Dendritic cell treated with granulocyte-macrophage colony-stimulating factor and Interleukin-4, amounts not matched to agents 40 ng/mL and 50 ng/mL, for 4 days (primary cell): ENCODE results near the gene TSPYL1.

ENCODE experiments used
- H3K27ac Mint-ChIP-seq: one replicate; pipeline ENCODE4 v1.8.0; 2022; ENCODE audit warnings: mild to moderate bottlenecking, mixed read lengths
- H3K27me3 Mint-ChIP-seq: one replicate; pipeline ENCODE4 v1.8.0; 2022; ENCODE audit warnings: mild to moderate bottlenecking, mixed read lengths
- H3K36me3 Mint-ChIP-seq: one replicate; pipeline ENCODE4 v1.8.0; 2022; ENCODE audit warnings: low read depth, mixed read lengths
- H3K4me1 Mint-ChIP-seq: one replicate; pipeline ENCODE4 v1.8.0; 2022; ENCODE audit warnings: low read depth, mixed read lengths
- H3K4me3 Mint-ChIP-seq: one replicate; pipeline ENCODE4 v1.8.0; 2022; ENCODE audit warnings: mild to moderate bottlenecking, moderate library complexity, mixed read lengths
- H3K9me3 Mint-ChIP-seq: one replicate; pipeline ENCODE4 v1.8.0; 2022; ENCODE audit warnings: mixed read lengths
- intact Hi-C: fragments of 100-400 bp; cut with micrococcal nuclease; formaldehyde crosslinking; loops from one replicate; pipeline ENCODE4 v1.15.0; 2022

The TSPYL1 gene

DNA sequence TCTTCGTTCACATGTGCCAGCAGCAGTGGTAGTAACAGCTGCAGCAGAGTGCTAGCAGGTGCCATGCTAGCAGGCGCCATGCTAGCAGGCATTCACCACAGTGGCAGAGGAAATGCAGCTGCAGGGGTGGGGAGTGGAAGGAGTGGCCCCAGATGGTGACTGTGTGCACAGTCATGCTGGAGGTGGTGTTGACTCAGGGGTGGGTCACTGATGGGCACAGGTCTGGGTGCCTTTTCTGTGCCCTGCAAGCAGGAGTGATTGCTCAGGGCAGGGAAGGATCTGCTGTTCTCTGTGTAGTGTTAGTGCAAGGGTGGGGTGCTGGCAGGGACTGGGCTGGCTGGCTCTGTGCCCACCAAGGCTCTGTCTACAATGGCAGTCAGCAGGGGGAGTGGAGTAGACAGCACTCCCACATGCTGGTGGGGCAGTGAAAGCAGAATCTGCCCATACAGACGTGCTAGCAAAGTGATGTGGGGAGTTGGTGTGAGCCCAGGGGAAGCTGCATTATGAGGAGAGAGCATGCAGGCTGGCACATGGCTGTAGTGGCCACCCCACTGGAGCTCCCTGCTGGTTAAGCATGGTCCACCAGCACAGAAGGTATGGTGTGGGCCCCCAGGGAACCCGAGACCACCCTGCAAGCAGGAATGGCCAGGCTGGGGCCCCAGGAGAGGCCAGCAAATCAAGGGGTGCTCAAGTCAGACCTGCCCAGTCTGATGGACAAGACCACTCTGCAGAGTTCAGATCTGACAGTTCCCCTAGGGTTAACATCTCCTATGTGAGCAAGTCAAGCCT is 14.5 kb downstream of the TSPYL1 start:
- H3K9me3 Mint-ChIP-seq = peaks cover 19% of the 10 kb centered on the region
- intact Hi-C loops = loop anchor here (5.0 kb wide), 2 partner anchors 267 to 382 kb away; no protein-coding TSS in a partner anchor
- no peak overlapping the region for H3K27ac Mint-ChIP-seq
- peaks cover 5% of the 10 kb centered on the region for H3K36me3 Mint-ChIP-seq
- no peaks in the 10 kb centered on the region for H3K4me1 Mint-ChIP-seq
- no peaks in the 10 kb centered on the region for H3K27me3 Mint-ChIP-seq
- no peak overlapping the region for H3K4me3 Mint-ChIP-seq

DNA sequence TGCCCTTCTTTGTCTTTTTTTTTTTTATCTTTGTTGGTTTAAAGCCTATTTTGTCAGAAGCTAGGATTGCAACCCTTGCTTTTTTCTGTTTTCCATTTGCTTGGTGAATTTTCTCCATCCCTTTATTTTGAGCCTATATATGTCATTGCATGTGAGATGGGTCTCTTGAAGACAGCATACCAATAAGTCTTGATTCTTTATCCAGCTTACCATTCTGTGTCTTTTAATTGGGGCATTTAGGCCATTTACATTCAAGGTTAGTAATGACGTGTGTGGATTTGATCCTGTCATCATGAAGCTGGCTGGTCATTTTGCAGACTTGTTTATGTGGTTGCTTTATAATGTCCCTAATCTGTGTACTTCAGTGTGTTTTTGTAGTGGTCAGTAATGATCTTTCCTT is 16.4 kb downstream of the TSPYL1 start:
- Mint-ChIP-seq H3K36me3 (peaks cover 5% of the 10 kb centered on the region), H3K27ac (no peak overlapping the region), H3K9me3 (peaks cover 19% of the 10 kb centered on the region), H3K4me1 (no peaks in the 10 kb centered on the region), H3K4me3 (no peak overlapping the region), H3K27me3 (no peaks in the 10 kb centered on the region)
- intact Hi-C loops = no loop called here

DNA sequence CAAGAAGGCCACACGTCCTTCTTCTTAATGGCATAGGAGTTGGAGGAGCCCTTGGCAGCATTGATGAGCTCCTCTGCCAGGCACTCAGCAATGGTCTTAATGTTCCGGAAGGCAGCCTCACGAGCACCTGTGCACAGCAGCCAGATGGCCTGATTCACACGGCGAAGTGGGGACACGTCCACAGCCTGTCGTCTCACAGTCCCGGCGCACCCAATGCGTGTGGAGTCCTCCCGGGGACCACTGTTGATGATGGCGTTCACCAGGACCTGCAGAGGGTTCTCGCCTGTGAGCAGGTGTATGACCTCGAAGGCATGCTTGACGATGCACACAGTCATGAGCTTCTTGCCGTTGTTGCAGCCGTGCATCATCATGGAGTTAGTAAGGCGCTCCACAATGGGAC is 21.2 kb downstream of the TSPYL1 start:
- Mint-ChIP-seq H3K27ac (no peak overlapping the region), H3K4me1 (no peaks in the 10 kb centered on the region), H3K36me3 (no peaks in the 10 kb centered on the region), H3K27me3 (no peaks in the 10 kb centered on the region), H3K4me3 (no peak overlapping the region), H3K9me3 (peaks cover 8% of the 10 kb centered on the region)
- intact Hi-C loops = no loop called here

DNA sequence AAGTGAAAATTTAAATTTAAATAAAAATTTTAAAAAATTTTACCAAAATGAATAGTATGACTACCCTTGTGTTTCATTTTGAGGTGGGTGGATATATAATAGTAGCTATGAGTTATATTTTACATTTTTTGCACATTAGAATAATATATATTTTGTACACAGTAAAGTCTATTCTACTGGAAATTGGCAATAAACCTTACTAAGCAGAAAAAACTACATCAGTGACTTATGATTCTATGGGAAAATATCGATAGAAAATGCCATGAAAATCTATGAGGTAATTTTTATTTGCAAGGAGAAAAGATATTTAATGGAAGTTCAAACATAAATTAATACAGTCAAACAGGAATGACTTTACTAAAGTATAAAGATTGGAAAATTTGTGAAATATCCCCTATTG is 23.0 kb downstream of the TSPYL1 start:
- Mint-ChIP-seq H3K27me3 (no peaks in the 10 kb centered on the region), H3K27ac (no peak overlapping the region), H3K4me3 (no peak overlapping the region), H3K9me3 (no peaks in the 10 kb centered on the region), H3K4me1 (peaks cover 8% of the 10 kb centered on the region), H3K36me3 (no peaks in the 10 kb centered on the region)
- intact Hi-C loops = no loop called here

DNA sequence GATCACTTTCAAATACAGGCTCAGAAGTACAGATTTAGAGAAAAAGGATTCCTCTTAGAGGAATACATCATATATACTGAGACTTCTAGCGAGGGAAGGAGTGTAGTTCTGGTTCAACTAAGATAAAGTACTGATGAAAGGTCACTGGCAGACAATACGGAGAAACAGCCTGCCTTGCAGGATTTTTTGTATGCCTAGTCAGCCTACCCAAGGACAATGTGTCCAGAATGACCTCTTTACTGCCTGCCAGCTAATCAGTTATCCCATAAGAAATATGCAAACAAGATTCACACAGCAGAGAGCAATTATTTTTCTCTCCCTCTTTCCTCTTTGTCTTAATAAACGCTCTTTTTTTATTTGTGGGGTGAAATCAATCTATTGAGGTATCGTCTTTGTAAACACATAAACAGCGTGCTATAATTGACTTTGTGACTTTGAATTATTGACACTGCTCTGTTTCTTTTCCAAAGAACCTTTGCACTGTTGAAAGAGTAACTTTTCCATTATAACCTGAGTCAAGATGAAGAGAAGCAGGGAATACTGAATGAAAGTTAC is 24.4 kb downstream of the TSPYL1 start:
- Mint-ChIP-seq H3K9me3 (no peaks in the 10 kb centered on the region), H3K36me3 (no peaks in the 10 kb centered on the region), H3K4me3 (no peak overlapping the region), H3K27me3 (no peaks in the 10 kb centered on the region), H3K27ac (no peak overlapping the region), H3K4me1 (peaks cover 20% of the 10 kb centered on the region)
- intact Hi-C loops = no loop called here

DNA sequence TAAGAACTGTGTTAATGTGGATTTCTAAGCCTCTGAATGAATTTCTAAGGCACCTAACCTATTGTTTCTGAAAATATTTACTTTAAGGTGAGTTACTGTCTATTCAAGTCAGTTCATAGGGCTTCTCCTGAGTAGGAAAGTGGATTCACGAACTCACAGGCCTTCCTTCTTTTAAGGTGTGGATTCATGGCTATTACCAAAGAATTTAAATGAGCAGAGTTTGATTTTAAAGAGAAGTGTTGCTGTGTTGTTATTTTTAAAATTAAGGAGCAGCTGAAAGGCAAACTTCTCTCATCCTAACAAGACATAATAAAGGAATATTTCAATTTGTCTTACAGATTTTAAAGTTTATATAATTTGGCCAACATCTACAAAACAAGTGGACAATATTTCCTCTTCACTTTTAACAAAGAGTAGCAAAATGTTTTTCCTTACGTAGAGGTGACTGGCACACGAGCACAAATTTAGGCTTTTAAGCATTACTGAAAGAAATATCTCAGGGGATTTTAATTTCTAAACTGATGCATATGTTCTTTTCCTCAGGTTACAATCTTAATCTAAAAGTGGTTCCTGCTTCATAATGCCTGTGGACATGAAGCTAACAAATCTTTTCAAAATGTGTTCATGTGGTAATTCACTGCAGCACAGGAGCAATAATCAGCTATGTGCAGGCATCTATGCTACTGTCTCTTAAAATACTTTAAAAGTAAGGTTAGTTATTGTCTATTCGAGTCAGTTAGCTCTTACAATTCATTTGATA is 25.3 kb downstream of the TSPYL1 start:
- intact Hi-C loops = loop anchor here (5.0 kb wide), 1 partner anchor 413 kb away; the partner anchor contains the start of gene ZUP1
- H3K4me1 Mint-ChIP-seq = peaks cover 21% of the 10 kb centered on the region

DNA sequence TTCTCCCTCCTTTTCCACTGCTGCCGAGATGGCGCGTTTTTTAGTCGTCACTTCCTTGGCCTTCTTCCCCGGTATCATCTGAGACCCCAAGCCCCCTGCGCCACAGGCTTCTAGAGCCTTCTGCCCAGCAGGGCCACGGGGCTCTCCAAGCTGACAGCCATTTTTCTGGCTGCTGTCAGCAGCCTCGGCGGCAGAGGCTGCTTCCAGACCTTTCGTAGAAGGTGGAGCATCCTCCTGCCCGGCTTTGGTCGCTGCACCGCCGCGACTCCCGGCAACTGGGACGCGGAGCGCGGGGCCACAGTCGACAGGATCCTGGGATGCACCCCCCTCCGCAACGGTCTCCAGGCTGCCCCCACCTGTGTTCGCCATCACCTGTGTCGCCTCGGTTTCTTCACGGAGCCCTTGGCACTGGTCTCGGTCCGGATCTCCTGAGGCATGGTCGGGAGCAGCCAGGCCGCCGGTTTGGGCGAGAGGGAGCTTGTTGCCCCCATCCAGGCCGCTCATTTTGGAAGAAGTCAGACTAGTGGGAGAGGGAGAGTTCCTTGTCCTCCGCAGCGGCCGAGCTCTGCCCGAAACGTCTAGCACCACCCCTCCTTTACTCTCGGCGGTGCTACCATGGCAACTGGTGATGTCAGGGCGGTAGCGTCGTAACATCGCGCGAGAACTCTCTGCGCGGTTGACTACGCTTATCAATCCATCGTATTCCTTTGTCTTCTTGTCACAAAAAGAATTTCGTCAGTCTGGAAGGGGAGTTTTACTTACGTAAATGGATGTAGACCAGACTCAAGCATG is 26.0 kb downstream of the TSPYL1 start, which contains the start of gene TSPYL4:
TSS of gene TSPYL4 (minus strand) at position 571 of the 792 bp plus-strand sequence. CDS start at position 504, 67 bp downstream.
- H3K36me3 Mint-ChIP-seq = no peaks in the 10 kb centered on the region
- H3K4me1 Mint-ChIP-seq = peaks cover 21% of the 10 kb centered on the region
- intact Hi-C loops = loop anchor here (5.0 kb wide), 1 partner anchor 414 kb away; the partner anchor contains the start of gene ZUP1
- H3K27me3 Mint-ChIP-seq = no peaks in the 10 kb centered on the region
- no peaks in the 10 kb centered on the region for H3K9me3 Mint-ChIP-seq
- no peak within 1 kb of the TSS for H3K4me3 Mint-ChIP-seq
- no peak within 1 kb of the TSS for H3K27ac Mint-ChIP-seq

More for the DNA sequence above, 25.3 kb downstream of the TSPYL1 start:
- H3K27me3 Mint-ChIP-seq = no peaks in the 10 kb centered on the region
- no peak overlapping the region for H3K27ac Mint-ChIP-seq
- no peak overlapping the region for H3K4me3 Mint-ChIP-seq
- no peaks in the 10 kb centered on the region for H3K9me3 Mint-ChIP-seq
- no peaks in the 10 kb centered on the region for H3K36me3 Mint-ChIP-seq

DNA sequence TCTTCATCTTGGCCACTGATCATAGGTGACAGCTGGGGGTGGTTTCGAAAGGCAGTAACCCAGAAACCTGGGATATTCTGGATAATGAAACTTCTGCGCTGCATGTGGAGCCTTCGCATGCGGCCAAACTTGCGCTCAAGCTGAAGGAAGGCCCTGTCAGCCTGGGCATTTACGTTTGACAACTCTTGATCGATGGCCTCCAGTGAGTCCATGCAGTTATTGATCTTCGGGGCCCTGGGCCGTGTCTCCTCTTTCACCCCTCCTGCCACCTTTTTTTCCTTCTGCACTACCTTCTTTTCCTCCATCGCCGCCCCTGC is 26.6 kb downstream of the TSPYL1 start:
- H3K4me3 Mint-ChIP-seq = no peak overlapping the region
- no peaks in the 10 kb centered on the region for H3K9me3 Mint-ChIP-seq
- intact Hi-C loops = loop anchor here (5.0 kb wide), 1 partner anchor 414 kb away; the partner anchor contains the start of gene ZUP1
- H3K4me1 Mint-ChIP-seq = peaks cover 21% of the 10 kb centered on the region
- H3K27me3 Mint-ChIP-seq = no peaks in the 10 kb centered on the region
- no peaks in the 10 kb centered on the region for H3K36me3 Mint-ChIP-seq
- H3K27ac Mint-ChIP-seq = no peak overlapping the region

DNA sequence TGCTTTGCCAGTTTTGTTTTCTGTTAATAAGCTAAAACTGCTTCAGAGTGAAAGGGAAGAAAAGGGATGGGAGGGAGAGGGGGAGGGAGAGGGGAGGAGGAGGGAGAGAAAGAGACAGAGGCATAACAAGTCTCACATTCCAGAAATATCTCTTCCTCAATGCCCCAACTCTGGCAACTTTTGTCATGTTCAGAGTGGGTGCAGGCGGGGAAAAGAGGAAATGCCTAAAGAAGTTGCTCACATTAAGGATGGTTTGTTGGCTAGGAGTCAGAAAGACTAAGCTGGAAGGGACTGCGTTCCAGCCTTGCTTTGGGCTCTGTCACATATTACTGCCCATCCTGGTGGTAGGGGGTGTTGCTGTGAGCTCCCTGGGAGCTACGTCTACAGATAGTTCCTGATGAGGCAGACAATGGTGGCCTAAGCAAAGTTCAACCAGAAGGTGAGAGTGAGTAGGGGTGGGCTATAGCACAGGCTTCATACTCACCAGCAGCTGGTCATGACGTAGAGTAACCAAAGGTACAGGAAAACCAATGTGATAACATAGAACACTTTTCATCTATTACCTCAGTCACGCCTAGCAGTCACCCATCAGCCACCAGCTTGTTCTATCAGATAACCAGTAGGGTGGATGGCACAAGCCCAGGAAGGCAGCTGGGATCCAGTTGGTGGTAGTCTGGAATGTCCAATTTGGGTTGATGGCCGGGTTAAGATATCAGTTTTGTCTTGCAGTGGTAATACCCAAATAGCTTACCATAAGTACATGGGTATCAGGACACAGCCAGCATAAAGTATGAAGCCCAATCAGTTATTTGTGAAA is 28.0 kb downstream of the TSPYL1 start:
- H3K4me3 Mint-ChIP-seq = no peak overlapping the region
- H3K36me3 Mint-ChIP-seq = no peaks in the 10 kb centered on the region
- H3K9me3 Mint-ChIP-seq = no peaks in the 10 kb centered on the region
- intact Hi-C loops = loop anchor here (5.0 kb wide), 1 partner anchor 416 kb away; the partner anchor contains the start of gene ZUP1
- H3K4me1 Mint-ChIP-seq = peaks cover 21% of the 10 kb centered on the region
- H3K27me3 Mint-ChIP-seq = no peaks in the 10 kb centered on the region
- no peak overlapping the region for H3K27ac Mint-ChIP-seq

DNA sequence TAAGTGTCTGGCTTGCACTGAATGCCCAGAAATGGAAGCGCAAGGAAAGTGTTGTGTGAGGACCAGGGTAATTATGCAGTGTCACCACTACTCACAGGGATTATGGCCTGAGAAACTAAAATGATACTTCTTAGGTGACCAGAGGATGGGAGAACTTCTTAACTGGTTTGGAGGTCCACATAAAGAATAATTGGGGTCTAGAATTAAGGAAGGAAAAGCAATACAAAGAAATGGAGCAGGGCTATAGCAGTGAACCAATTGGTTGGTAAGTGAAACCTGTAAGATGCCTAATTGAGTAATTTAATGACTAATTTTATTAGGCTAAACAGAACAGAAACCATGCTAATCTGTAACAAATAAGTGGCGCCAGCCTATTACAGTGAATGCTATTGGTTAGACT is 31.2 kb downstream of the TSPYL1 start:
- intact Hi-C loops = no loop called here
- Mint-ChIP-seq H3K9me3 (no peaks in the 10 kb centered on the region), H3K27me3 (no peaks in the 10 kb centered on the region), H3K36me3 (no peaks in the 10 kb centered on the region), H3K4me1 (peaks cover 21% of the 10 kb centered on the region), H3K27ac (no peak overlapping the region), H3K4me3 (no peak overlapping the region)

DNA sequence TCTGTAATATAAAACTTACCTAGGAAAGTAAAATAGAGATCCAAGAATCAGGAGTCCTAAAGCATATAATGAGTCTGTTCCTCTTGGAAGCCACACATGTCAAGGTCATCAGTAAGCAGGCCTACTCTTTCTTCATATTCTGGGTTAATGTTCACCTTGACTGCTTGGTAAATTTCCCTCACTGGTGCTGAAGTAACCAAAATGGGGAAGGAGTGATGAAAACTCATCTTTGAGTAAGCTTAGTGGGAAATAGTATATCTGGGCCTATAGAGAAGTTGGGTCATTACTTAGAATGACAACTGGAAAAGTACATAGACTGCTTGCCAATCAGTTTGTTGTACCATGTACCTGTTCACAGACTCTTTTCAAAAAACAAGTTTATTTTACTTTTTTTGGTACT is 32.4 kb downstream of the TSPYL1 start:
- peaks cover 20% of the 10 kb centered on the region for H3K4me1 Mint-ChIP-seq
- H3K27ac Mint-ChIP-seq = no peak overlapping the region
- H3K4me3 Mint-ChIP-seq = no peak overlapping the region
- intact Hi-C loops = no loop called here
- H3K9me3 Mint-ChIP-seq = no peaks in the 10 kb centered on the region
- H3K36me3 Mint-ChIP-seq = no peaks in the 10 kb centered on the region
- H3K27me3 Mint-ChIP-seq = no peaks in the 10 kb centered on the region

DNA sequence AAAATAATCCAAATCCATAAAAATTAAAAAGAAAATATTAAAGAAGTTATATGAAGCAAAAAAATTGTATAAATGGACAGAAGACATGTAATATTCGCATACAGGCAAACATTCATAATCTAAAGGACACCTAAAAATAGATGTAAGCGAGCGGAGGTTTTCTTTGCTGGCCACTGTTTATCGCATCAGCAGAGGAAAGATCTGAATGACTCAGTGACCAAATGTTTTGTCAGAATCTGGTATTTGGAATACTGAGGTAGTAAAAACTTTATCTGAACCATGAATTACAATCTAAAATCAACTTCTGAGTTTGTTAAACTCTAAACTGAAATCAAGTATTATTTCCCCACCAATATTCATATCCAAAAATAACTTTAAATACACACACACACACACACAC is 33.6 kb downstream of the TSPYL1 start:
- Mint-ChIP-seq H3K4me1 (peaks cover 9% of the 10 kb centered on the region), H3K27me3 (no peaks in the 10 kb centered on the region), H3K27ac (no peak overlapping the region), H3K9me3 (no peaks in the 10 kb centered on the region), H3K4me3 (no peak overlapping the region), H3K36me3 (no peaks in the 10 kb centered on the region)
- intact Hi-C loops = no loop called here

DNA sequence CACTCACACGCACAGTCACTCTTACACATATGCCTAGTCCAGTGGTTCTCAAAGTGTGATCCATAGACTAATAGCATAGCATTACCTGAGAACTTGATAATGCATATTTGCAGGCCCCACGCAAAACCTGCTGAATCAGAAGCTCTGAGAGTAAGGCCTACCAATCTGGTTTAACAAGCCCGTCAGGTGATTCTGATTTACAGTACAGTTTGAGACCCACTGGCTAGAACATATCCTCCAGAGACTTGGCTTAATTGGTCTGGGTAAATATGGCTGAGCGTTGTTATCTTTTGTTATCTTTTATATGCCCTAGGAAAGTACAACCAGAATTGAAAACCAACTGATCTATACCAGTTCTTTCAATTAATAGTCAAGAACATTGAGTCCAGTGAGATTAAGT is 35.4 kb downstream of the TSPYL1 start:
- Mint-ChIP-seq H3K27me3 (no peaks in the 10 kb centered on the region), H3K4me1 (no peaks in the 10 kb centered on the region), H3K27ac (no peak overlapping the region), H3K9me3 (no peaks in the 10 kb centered on the region), H3K4me3 (no peak overlapping the region), H3K36me3 (peaks cover 2% of the 10 kb centered on the region)
- intact Hi-C loops = no loop called here
